ENCODE results near the gene UIMC1.

DNA sequence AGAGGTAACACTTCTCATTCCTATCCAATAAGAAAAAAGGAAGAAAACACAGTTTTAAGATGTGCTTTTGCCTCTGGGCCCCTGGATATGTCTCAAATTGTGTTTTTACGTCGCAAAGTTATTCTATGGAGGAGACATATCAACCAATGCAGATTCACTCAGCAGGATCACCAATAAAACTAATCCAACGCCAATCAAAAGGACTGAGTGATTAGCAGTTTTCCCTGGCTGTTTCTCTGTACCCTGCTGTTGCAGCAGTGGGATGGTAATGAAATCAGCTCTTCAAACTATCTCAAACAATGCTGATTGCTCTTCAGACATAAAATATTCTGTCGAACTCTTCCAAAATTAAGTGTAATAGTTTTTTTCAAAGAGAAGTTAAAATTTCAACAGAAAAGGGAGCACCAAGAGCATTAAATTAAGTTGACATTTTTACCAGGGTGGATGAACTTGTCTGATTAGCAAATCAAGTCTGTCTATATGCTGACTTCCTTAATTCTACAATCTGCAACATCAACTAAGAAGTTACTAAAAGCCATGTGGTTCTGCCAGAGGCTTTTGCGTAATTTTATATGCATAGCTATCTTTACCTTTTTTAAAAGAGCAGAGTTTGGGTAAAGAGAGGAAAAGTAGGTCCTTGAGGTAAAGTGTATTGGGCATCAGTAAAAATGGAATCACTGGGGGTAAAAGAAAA is 97.8 kb downstream of the UIMC1 start:
- TF ChIP-seq, protein P1, sequence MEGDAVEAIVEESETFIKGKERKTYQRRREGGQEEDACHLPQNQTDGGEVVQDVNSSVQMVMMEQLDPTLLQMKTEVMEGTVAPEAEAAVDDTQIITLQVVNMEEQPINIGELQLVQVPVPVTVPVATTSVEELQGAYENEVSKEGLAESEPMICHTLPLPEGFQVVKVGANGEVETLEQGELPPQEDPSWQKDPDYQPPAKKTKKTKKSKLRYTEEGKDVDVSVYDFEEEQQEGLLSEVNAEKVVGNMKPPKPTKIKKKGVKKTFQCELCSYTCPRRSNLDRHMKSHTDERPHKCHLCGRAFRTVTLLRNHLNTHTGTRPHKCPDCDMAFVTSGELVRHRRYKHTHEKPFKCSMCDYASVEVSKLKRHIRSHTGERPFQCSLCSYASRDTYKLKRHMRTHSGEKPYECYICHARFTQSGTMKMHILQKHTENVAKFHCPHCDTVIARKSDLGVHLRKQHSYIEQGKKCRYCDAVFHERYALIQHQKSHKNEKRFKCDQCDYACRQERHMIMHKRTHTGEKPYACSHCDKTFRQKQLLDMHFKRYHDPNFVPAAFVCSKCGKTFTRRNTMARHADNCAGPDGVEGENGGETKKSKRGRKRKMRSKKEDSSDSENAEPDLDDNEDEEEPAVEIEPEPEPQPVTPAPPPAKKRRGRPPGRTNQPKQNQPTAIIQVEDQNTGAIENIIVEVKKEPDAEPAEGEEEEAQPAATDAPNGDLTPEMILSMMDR (optimal IDR thresholded peaks at IDR 0.05 in 1 of 3, IDR thresholded peaks at IDR 0.05 in 1 of 3, conservative IDR thresholded peaks at IDR 0.05 in 1 of 3; ENCODE audit: extremely low read depth in 1 of 3, insufficient read depth in 2 of 3, low read length in 3 of 3): no peak
- TF ChIP-seq EZH2 (IDR thresholded peaks at IDR 0.05; ENCODE audit: low read length): no peak
